ENCODE results near the gene CIITA.
A peak's percentile ranks its signal among the peaks of the same experiment; 100 is the strongest.

Gene CIITA

DNA sequence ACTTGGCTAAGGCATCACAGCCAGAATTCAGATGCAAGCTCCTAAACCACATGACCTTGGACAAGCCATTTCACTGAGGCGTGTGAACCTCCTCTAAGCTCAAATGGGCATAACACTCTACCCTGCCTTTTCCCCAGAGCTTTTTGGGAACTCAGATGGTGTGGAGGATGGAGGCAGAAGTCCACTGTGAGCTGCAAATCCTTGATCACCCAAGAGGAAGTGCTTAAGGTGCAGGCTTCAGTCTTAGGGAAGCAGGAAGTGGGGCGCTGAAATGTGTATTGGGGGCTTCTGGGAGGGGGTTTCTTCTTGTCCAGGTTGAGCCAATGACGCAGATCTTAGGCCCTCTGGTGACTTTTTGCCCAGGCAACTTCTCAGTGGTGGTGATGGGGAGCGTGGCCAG, 12.9 kb downstream of the CIITA start:
- no peaks in the 10 kb centered on the region for H3K27me3 ChIP-seq (replicated peaks in 2 of 5; ENCODE audit: control insufficient read depth in 4 of 5, insufficient read depth in 5 of 5, low read length in 4 of 5)
- H3K4me1 ChIP-seq (ENCODE audit: control extremely low read depth in 1 of 4, control insufficient read depth in 4 of 4, insufficient read depth in 4 of 4, low read length in 3 of 4), result peaks cover 23 to 89% (median 75%) of the 10 kb centered on the region in 4 experiments
- WGBS (ENCODE audit: insufficient coverage), result 100% methylated on average over 1 of the region's 4 CpGs
- DNase-seq, result peak in 1 of 3 donors; percentile 50
- peak overlapping the region in 1 of 2 experiments; percentile 20 for H3K27ac ChIP-seq (ENCODE audit: insufficient read depth in 1 of 2, low read depth in 1 of 2, low read length in 2 of 2, poor library complexity in 1 of 2, severe bottlenecking in 2 of 2)
- H3K9me3 ChIP-seq (ENCODE audit: control extremely low read depth in 1 of 5, control insufficient read depth in 4 of 5, insufficient read depth in 2 of 5, low read depth in 1 of 5, low read length in 4 of 5), result no peaks in the 10 kb centered on the region
- ChIA-PET CTCF (interaction anchor here (1.1 to 3.6 kb wide), 5 partner anchors 12 to 29 kb away, joined by 3 to 28 read pairs (median 6); partner anchors contain the start of gene CIITA), POLR2A (no interaction called here)
- H3K36me3 ChIP-seq (ENCODE audit: control insufficient read depth in 4 of 4, insufficient read depth in 4 of 4, low read length in 3 of 4), result peaks cover 3 to 45% (median 6%) of the 10 kb centered on the region in 4 experiments
- H3K4me3 ChIP-seq (ENCODE audit: control insufficient read depth in 1 of 7, extremely low read depth in 1 of 7, insufficient read depth in 4 of 7, low read depth in 2 of 7, low read length in 6 of 7), result peak overlapping the region in 3 of 7 experiments; percentile 5 to 20 (median 7)

DNA sequence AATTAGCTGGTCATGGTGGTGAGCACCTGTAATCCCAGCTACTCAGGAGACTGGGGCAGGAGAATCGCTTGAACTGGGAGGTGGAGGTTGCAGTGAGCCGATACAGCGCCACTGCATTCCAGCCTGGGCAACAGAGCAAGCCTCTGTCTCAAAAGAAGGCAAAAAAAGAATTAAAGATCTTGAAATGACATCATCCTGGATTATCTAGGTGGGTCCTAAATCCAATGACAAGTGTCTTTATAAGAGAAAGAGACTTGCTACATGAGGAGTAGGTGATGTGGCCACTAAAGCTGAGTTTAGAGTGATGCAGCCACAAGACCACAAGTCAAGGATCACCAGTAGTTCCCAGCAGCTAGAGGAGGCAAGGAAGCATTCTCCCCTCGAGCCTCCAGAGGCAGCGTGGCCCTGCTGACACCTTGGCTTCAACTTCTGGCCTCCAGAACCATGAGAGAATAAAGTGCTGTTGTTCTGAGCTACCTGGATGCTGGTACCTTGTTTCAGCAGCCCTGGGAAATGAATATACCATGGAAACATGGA, 15.8 kb downstream of the CIITA start:
- POLR2A ChIA-PET, result no interaction called here
- 96% methylated on average over 4 of the region's 5 CpGs for WGBS (ENCODE audit: insufficient coverage)
- CTCF ChIA-PET, result interaction anchor here (0.8 to 1.7 kb wide), 8 partner anchors 10 to 56 kb away, joined by 3 to 7 read pairs (median 3); no protein-coding TSS in a partner anchor
- Histone ChIP-seq H3K4me3 (ENCODE audit: control insufficient read depth in 1 of 7, extremely low read depth in 1 of 7, insufficient read depth in 4 of 7, low read depth in 2 of 7, low read length in 6 of 7) (no peak overlapping the region), H3K27me3 (replicated peaks in 2 of 5; ENCODE audit: control insufficient read depth in 4 of 5, insufficient read depth in 5 of 5, low read length in 4 of 5) (no peaks in the 10 kb centered on the region), H3K36me3 (ENCODE audit: control insufficient read depth in 4 of 4, insufficient read depth in 4 of 4, low read length in 3 of 4) (peaks cover 12 to 60% (median 25%) of the 10 kb centered on the region in 4 experiments), H3K9me3 (ENCODE audit: control extremely low read depth in 1 of 5, control insufficient read depth in 4 of 5, insufficient read depth in 2 of 5, low read depth in 1 of 5, low read length in 4 of 5) (no peaks in the 10 kb centered on the region), H3K27ac (ENCODE audit: insufficient read depth in 1 of 2, low read depth in 1 of 2, low read length in 2 of 2, poor library complexity in 1 of 2, severe bottlenecking in 2 of 2) (peak overlapping the region in 1 of 2 experiments; percentile 47), H3K4me1 (ENCODE audit: control extremely low read depth in 1 of 4, control insufficient read depth in 4 of 4, insufficient read depth in 4 of 4, low read length in 3 of 4) (peaks cover 23 to 67% (median 56%) of the 10 kb centered on the region in 4 experiments)
- peak in 2 of 3 donors; percentile 58 to 65 for DNase-seq

DNA sequence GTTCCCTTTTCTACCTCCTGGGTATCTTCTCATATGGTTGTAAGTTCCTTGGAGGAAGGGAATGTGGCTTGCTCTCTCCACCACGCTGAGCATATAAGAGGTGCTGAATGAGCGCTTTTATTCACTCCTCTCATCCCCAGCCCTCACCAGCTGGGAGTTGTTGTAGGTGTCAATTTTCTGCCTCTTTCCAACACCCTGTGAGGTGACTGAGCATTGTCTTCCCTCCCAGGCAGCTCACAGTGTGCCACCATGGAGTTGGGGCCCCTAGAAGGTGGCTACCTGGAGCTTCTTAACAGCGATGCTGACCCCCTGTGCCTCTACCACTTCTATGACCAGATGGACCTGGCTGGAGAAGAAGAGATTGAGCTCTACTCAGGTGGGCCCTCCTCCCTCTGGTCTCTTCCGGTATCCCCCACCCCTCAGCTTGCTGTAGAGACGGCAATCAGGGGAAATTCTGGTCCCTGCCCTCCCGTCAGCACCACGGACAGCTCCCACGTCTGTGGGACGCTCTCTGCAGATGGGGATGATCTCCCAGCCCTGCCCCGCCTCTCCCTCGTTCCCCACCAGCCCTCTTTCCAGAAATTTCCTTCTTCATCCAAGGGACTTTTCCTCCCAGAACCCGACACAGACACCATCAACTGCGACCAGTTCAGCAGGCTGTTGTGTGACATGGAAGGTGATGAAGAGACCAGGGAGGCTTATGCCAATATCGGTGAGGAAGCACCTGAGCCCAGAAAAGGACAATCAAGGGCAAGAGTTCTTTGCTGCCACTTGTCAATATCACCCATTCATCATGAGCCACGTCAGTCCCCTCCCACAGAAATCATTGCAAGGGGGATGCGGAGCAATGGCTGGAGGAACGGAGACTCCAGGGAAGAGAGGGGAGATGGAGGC, 18.3 kb downstream of the CIITA start:
- no peak overlapping the region for H3K4me3 ChIP-seq (ENCODE audit: control insufficient read depth in 1 of 7, extremely low read depth in 1 of 7, insufficient read depth in 4 of 7, low read depth in 2 of 7, low read length in 6 of 7)
- 90% methylated on average over 8 of the region's 17 CpGs for WGBS (ENCODE audit: insufficient coverage)
- H3K36me3 ChIP-seq (ENCODE audit: control insufficient read depth in 4 of 4, insufficient read depth in 4 of 4, low read length in 3 of 4), result peaks cover 12 to 65% (median 46%) of the 10 kb centered on the region in 4 experiments
- CTCF ChIA-PET, result interaction anchor here (1.1 to 7.6 kb wide), 4 partner anchors 16 to 144 kb away, joined by 3 to 33 read pairs (median 4); no protein-coding TSS in a partner anchor
- H3K27ac ChIP-seq (ENCODE audit: insufficient read depth in 1 of 2, low read depth in 1 of 2, low read length in 2 of 2, poor library complexity in 1 of 2, severe bottlenecking in 2 of 2), result no peak overlapping the region
- POLR2A ChIA-PET, result interaction anchor here (0.6 kb wide), 1 partner anchor 130 kb away, joined by 4 read pairs; no protein-coding TSS in a partner anchor
- no peaks in the 10 kb centered on the region for H3K27me3 ChIP-seq (replicated peaks in 2 of 5; ENCODE audit: control insufficient read depth in 4 of 5, insufficient read depth in 5 of 5, low read length in 4 of 5)
- no peaks in the 10 kb centered on the region for H3K9me3 ChIP-seq (ENCODE audit: control extremely low read depth in 1 of 5, control insufficient read depth in 4 of 5, insufficient read depth in 2 of 5, low read depth in 1 of 5, low read length in 4 of 5)
- peaks cover 7 to 42% (median 31%) of the 10 kb centered on the region in 4 experiments for H3K4me1 ChIP-seq (ENCODE audit: control extremely low read depth in 1 of 4, control insufficient read depth in 4 of 4, insufficient read depth in 4 of 4, low read length in 3 of 4)
- peak in 2 of 3 donors; percentile 40 to 42 for DNase-seq

DNA sequence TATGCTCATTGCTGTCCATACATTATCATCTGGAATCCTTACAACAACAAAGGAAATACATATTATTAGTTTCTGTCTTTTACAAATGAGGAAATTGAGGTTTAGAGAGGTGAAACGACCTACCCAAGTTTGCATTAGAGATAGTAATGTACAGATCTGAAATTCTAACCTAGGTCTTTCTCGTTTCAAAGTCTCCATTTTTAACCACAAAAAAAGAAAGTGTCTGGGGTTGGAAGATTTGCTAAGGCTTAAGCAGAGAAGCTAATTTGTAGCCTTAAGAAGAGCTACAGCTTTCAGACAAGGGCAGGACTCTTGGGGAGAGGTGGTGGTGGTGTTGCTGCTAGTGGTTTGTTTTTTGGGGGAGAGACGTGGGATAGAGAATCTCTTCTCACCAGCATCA, 19.2 kb downstream of the CIITA start:
- H3K9me3 ChIP-seq (ENCODE audit: control extremely low read depth in 1 of 5, control insufficient read depth in 4 of 5, insufficient read depth in 2 of 5, low read depth in 1 of 5, low read length in 4 of 5), result no peaks in the 10 kb centered on the region
- ChIA-PET POLR2A (no interaction called here), CTCF (interaction anchor here (1.7 to 7.6 kb wide), 2 partner anchors 15 to 18 kb away, joined by 4 to 33 read pairs; no protein-coding TSS in a partner anchor)
- H3K27me3 ChIP-seq (replicated peaks in 2 of 5; ENCODE audit: control insufficient read depth in 4 of 5, insufficient read depth in 5 of 5, low read length in 4 of 5), result no peaks in the 10 kb centered on the region
- DNase-seq, result no peak
- peaks cover 15 to 66% (median 52%) of the 10 kb centered on the region in 4 experiments for H3K36me3 ChIP-seq (ENCODE audit: control insufficient read depth in 4 of 4, insufficient read depth in 4 of 4, low read length in 3 of 4)
- no peak overlapping the region for H3K27ac ChIP-seq (ENCODE audit: insufficient read depth in 1 of 2, low read depth in 1 of 2, low read length in 2 of 2, poor library complexity in 1 of 2, severe bottlenecking in 2 of 2)
- no CpG with 5 or more reads among the region's 3 CpGs for WGBS (ENCODE audit: insufficient coverage)
- H3K4me1 ChIP-seq (ENCODE audit: control extremely low read depth in 1 of 4, control insufficient read depth in 4 of 4, insufficient read depth in 4 of 4, low read length in 3 of 4), result peaks cover 0 to 34% (median 23%) of the 10 kb centered on the region in 4 experiments
- no peak overlapping the region for H3K4me3 ChIP-seq (ENCODE audit: control insufficient read depth in 1 of 7, extremely low read depth in 1 of 7, insufficient read depth in 4 of 7, low read depth in 2 of 7, low read length in 6 of 7)

DNA sequence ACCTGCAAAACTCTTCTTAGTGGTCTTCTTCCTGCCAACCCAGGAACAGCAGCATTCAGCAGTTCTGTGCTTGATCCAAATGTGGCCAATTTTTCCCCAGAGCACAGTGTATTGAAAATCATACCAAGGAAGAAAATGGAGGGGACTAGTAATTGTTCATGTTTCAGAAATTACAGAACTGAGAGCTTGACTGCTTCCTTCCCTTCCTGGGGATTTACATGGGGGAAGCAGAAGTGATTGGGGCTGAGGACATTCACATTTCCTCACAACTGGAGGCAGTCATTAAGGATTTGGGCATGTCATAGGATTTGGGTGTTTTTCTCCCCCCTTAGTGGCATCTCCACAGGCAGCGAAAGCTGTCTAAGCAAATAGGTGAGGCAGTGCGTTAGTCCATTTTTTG, 19.7 kb downstream of the CIITA start:
- Histone ChIP-seq H3K9me3 (ENCODE audit: control extremely low read depth in 1 of 5, control insufficient read depth in 4 of 5, insufficient read depth in 2 of 5, low read depth in 1 of 5, low read length in 4 of 5) (no peaks in the 10 kb centered on the region), H3K4me1 (ENCODE audit: control extremely low read depth in 1 of 4, control insufficient read depth in 4 of 4, insufficient read depth in 4 of 4, low read length in 3 of 4) (peaks cover 0 to 28% (median 18%) of the 10 kb centered on the region in 4 experiments), H3K36me3 (ENCODE audit: control insufficient read depth in 4 of 4, insufficient read depth in 4 of 4, low read length in 3 of 4) (peaks cover 16 to 72% (median 55%) of the 10 kb centered on the region in 4 experiments), H3K27me3 (replicated peaks in 2 of 5; ENCODE audit: control insufficient read depth in 4 of 5, insufficient read depth in 5 of 5, low read length in 4 of 5) (no peaks in the 10 kb centered on the region), H3K4me3 (ENCODE audit: control insufficient read depth in 1 of 7, extremely low read depth in 1 of 7, insufficient read depth in 4 of 7, low read depth in 2 of 7, low read length in 6 of 7) (no peak overlapping the region), H3K27ac (ENCODE audit: insufficient read depth in 1 of 2, low read depth in 1 of 2, low read length in 2 of 2, poor library complexity in 1 of 2, severe bottlenecking in 2 of 2) (no peak overlapping the region)
- POLR2A ChIA-PET, result no interaction called here
- no CpG with 5 or more reads among the region's 2 CpGs for WGBS (ENCODE audit: insufficient coverage)
- DNase-seq, result no peak
- CTCF ChIA-PET, result interaction anchor here (7.6 kb wide), 1 partner anchor 14 kb away, joined by 33 read pairs; no protein-coding TSS in a partner anchor

DNA sequence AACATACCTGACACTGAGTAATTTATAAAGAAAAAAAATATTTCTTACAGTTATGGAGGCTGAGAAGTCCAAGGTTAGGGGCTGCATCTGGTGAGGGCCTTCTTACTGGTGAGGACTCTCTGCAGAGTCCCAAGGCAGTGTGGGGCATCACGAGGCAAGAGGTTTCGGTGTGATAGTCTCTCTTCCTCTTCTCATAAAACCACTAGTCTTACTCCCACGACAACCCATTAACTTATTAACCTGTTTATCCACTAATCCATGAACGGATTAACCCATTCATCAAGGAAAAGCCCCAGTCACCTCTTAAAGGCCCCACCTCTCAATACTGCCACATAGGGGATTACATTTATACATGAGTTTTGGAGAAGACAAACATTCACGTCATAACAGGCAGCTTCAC, 20.1 kb downstream of the CIITA start:
- DNase-seq, result no peak
- Histone ChIP-seq H3K27me3 (replicated peaks in 2 of 5; ENCODE audit: control insufficient read depth in 4 of 5, insufficient read depth in 5 of 5, low read length in 4 of 5) (no peaks in the 10 kb centered on the region), H3K4me3 (ENCODE audit: control insufficient read depth in 1 of 7, extremely low read depth in 1 of 7, insufficient read depth in 4 of 7, low read depth in 2 of 7, low read length in 6 of 7) (no peak overlapping the region), H3K4me1 (ENCODE audit: control extremely low read depth in 1 of 4, control insufficient read depth in 4 of 4, insufficient read depth in 4 of 4, low read length in 3 of 4) (peaks cover 0 to 24% (median 15%) of the 10 kb centered on the region in 4 experiments), H3K27ac (ENCODE audit: insufficient read depth in 1 of 2, low read depth in 1 of 2, low read length in 2 of 2, poor library complexity in 1 of 2, severe bottlenecking in 2 of 2) (no peak overlapping the region), H3K9me3 (ENCODE audit: control extremely low read depth in 1 of 5, control insufficient read depth in 4 of 5, insufficient read depth in 2 of 5, low read depth in 1 of 5, low read length in 4 of 5) (peaks cover 0 to 2% (median 0%) of the 10 kb centered on the region in 5 experiments), H3K36me3 (ENCODE audit: control insufficient read depth in 4 of 4, insufficient read depth in 4 of 4, low read length in 3 of 4) (peaks cover 19 to 76% (median 59%) of the 10 kb centered on the region in 4 experiments)
- WGBS (ENCODE audit: insufficient coverage), result 78% methylated on average over 5 of the region's 5 CpGs
- CTCF ChIA-PET, result interaction anchor here (0.6 to 7.6 kb wide), 2 partner anchors 10 to 14 kb away, joined by 3 to 33 read pairs; no protein-coding TSS in a partner anchor
- POLR2A ChIA-PET, result no interaction called here
